ENCODE measurements around the gene SIAH2.

- TF ChIP-seq CTCF (IDR thresholded peaks at IDR 0.05) = no peak
- TF ChIP-seq POLR2A (IDR thresholded peaks at IDR 0.05) = no peak
Measured at GRCh38 chr3:150697646-150698045, 65.3 kb downstream of the SIAH2 start.
